Measurements from ENCODE around the gene EMID1. TPM values are rescaled to one million over a fixed set of nuclear protein-coding genes. Genes with fewer than 3 reads are reported as not detected.

The EMID1 gene
- total RNA-seq, 1 donor from 2014 or later: not detected

- Mint-ChIP-seq H3K4me3 (no peak overlapping the region), H3K4me1 (no peaks in the 10 kb centered on the region), H3K27me3 (peaks cover 49% of the 10 kb centered on the region), H3K9me3 (no peaks in the 10 kb centered on the region), H3K36me3 (ENCODE audit: low read depth) (no peaks in the 10 kb centered on the region), H3K27ac (no peak overlapping the region)
- ChIA-PET POLR2A (no interaction called here), CTCF (no interaction called here)
- ATAC-seq (ENCODE audit: low read depth) (no peak), DNase-seq (no peak)
- intact Hi-C loops (cut with micrococcal nuclease): no loop called here
- TF ChIP-seq CTCF (IDR thresholded peaks at IDR 0.05): no peak
Measured at GRCh38 chr22:29215012-29215860, 9.5 kb downstream of the EMID1 start.

DNA sequence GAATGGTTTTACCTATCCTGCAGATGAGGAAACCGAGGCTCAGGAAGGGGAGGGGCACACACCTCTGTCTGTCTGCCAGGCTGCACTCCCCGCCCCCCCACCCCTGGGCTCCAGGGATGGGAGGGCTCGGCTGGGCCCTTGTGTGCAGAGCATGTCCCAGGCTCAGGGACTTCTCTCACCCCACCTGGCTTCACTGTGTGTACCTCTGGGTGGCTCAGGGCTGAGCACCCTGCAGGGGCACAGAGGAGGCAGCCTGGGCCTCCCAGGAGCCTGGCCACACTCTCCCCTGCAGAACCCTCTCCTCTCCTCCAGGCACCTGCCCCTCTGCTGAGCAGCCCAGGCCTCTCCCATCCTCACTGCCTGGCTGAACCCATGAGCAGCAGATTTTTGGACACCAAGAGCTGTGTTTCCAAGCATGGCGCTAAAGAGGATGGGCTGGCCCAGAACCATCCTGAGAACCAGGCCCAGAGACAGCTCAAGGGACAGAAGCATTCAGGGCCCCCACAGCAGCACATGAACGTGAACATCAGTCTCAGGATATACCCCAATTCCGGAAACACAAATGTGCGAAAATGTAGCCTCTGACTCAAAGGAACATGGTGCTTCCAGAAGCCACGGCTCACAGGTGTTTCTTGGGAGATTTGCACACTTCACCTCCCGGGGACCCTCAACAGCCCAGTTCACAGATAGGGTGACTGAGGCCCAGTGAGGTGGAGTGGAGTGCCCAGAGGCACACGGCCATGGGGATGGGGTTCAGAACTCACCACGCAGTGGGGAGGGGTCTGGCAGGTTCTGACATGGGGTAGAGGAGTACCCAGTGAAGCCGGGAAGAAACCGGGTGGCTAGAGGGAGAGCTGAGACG, 10.5 kb downstream of the EMID1 start:
- Mint-ChIP-seq H3K27me3 (peaks cover 48% of the 10 kb centered on the region), H3K4me1 (no peaks in the 10 kb centered on the region), H3K9me3 (no peaks in the 10 kb centered on the region), H3K36me3 (ENCODE audit: low read depth) (no peaks in the 10 kb centered on the region), H3K27ac (no peak overlapping the region), H3K4me3 (no peak overlapping the region)
- intact Hi-C loops (cut with micrococcal nuclease): no loop called here
- no peak for TF ChIP-seq CTCF (IDR thresholded peaks at IDR 0.05)
- ATAC-seq (ENCODE audit: low read depth) (no peak), DNase-seq (no peak)
- CTCF ChIA-PET: no interaction called here
- POLR2A ChIA-PET: no interaction called here

- no peak for ATAC-seq (ENCODE audit: low read depth)
- no peak for TF ChIP-seq CTCF (IDR thresholded peaks at IDR 0.05)
- Mint-ChIP-seq H3K4me1 (no peaks in the 10 kb centered on the region), H3K9me3 (no peaks in the 10 kb centered on the region), H3K4me3 (no peak overlapping the region), H3K36me3 (ENCODE audit: low read depth) (no peaks in the 10 kb centered on the region), H3K27ac (no peak overlapping the region), H3K27me3 (peaks cover 44% of the 10 kb centered on the region)
- intact Hi-C loops (cut with micrococcal nuclease): no loop called here
- ChIA-PET CTCF (no interaction called here), POLR2A (no interaction called here)
- DNase-seq: no peak
Measured at GRCh38 chr22:29216873-29217666, 11.4 kb downstream of the EMID1 start.

- no peak overlapping the region for H3K4me3 Mint-ChIP-seq
- H3K27ac Mint-ChIP-seq: no peak overlapping the region
- no peaks in the 10 kb centered on the region for H3K36me3 Mint-ChIP-seq (ENCODE audit: low read depth)
- peaks cover 42% of the 10 kb centered on the region for H3K27me3 Mint-ChIP-seq
- ChIA-PET POLR2A (no interaction called here), CTCF (no interaction called here)
- intact Hi-C loops (cut with micrococcal nuclease): no loop called here
- no peak for ATAC-seq (ENCODE audit: low read depth)
- TF ChIP-seq CTCF (IDR thresholded peaks at IDR 0.05): no peak
- DNase-seq: no peak
- no peaks in the 10 kb centered on the region for H3K4me1 Mint-ChIP-seq
- H3K9me3 Mint-ChIP-seq: no peaks in the 10 kb centered on the region
Measured at GRCh38 chr22:29217827-29218757, 12.4 kb downstream of the EMID1 start.

Measured in activated B cell treated with CpG ODN at 0.5 μM for 24 hours (primary cell).